Trophoblast cell (in vitro differentiated cells and primary cell): Measurements from ENCODE around the gene SLC22A23.
A peak's percentile ranks its signal among the peaks of the same experiment; 100 is the strongest.

Experiments
- DNase-seq, 2 donors: peaks; one replicate each; pipeline ENCODE4 v3.0.0-alpha.2; 2016
- H2AFZ ChIP-seq: 2 replicates; pipeline ENCODE4 v1.6.1; 2013; ENCODE audit warnings: low read length, moderate library complexity, mild to moderate bottlenecking; ENCODE audit not compliant: insufficient read depth, poor library complexity
- H2AK5ac ChIP-seq: 2 replicates; pipeline ENCODE4 v1.6.1; 2013; ENCODE audit warnings: mild to moderate bottlenecking, low read length
- H2BK120ac ChIP-seq: 2 replicates; pipeline ENCODE4 v1.6.1; 2013; ENCODE audit warnings: low read length, mild to moderate bottlenecking, moderate library complexity; ENCODE audit not compliant: insufficient read depth, poor library complexity
- H2BK12ac ChIP-seq: 2 replicates; pipeline ENCODE4 v1.6.1; 2013; ENCODE audit warnings: mild to moderate bottlenecking, low read length, moderate library complexity
- H2BK5ac ChIP-seq: 2 replicates; pipeline ENCODE4 v1.6.1; 2013; ENCODE audit warnings: low read length, low read depth, moderate library complexity, mild to moderate bottlenecking; ENCODE audit not compliant: poor library complexity
- H3K14ac ChIP-seq: 2 replicates; pipeline ENCODE4 v1.6.1; 2013; ENCODE audit warnings: mild to moderate bottlenecking, low read length
- H3K18ac ChIP-seq: 2 replicates; pipeline ENCODE4 v1.6.1; 2013; ENCODE audit warnings: mild to moderate bottlenecking, low read length
- H3K23ac ChIP-seq: 2 replicates; pipeline ENCODE4 v1.6.1; 2013; ENCODE audit warnings: low read length
- H3K27ac ChIP-seq: 2 replicates; pipeline ENCODE4 v1.5.1; 2013; ENCODE audit warnings: low read depth, mild to moderate bottlenecking, inconsistent platforms, low read length, moderate library complexity
- H3K27me3 ChIP-seq: 2 replicates; pipeline ENCODE4 v1.6.1; 2013; ENCODE audit warnings: inconsistent platforms, mild to moderate bottlenecking, low read length, moderate library complexity; ENCODE audit not compliant: insufficient read depth
- H3K36me3 ChIP-seq, 2 experiments: 1 replicate in 1 of 2; 2 replicates in 1 of 2; pipeline ENCODE4 v1.6.1; 2013; ENCODE audit warnings: low read length in 2 of 2, mild to moderate bottlenecking in 2 of 2, moderate library complexity in 1 of 2; ENCODE audit not compliant: insufficient read depth in 2 of 2, control insufficient read depth in 1 of 2
- H3K4ac ChIP-seq: 2 replicates; pipeline ENCODE4 v1.6.1; 2013; ENCODE audit warnings: low read depth, mild to moderate bottlenecking, low read length, moderate library complexity
- H3K4me1 ChIP-seq, 2 experiments: 1 replicate in 1 of 2; 2 replicates in 1 of 2; pipeline ENCODE4 v1.6.1; 2013; ENCODE audit warnings: low read length in 2 of 2, mild to moderate bottlenecking in 2 of 2, moderate library complexity in 1 of 2; ENCODE audit not compliant: insufficient read depth in 2 of 2, control insufficient read depth in 1 of 2
- H3K4me2 ChIP-seq: 2 replicates; pipeline ENCODE4 v1.6.1; 2013; ENCODE audit warnings: inconsistent platforms, mild to moderate bottlenecking, low read length, moderate library complexity
- H3K4me3 ChIP-seq: 2 replicates; pipeline ENCODE4 v1.5.1; 2013; ENCODE audit warnings: mild to moderate bottlenecking, low read depth, low read length, inconsistent platforms
- H3K79me1 ChIP-seq: one replicate; pipeline ENCODE4 v1.6.1; 2013; ENCODE audit warnings: low read length
- H3K79me2 ChIP-seq: 2 replicates; pipeline ENCODE4 v1.6.1; 2013; ENCODE audit warnings: low read length, mild to moderate bottlenecking; ENCODE audit not compliant: control insufficient read depth, insufficient read depth, poor library complexity
- H3K9ac ChIP-seq: 2 replicates; pipeline ENCODE4 v1.6.1; 2013; ENCODE audit warnings: mild to moderate bottlenecking, low read length
- H3K9me3 ChIP-seq: 2 replicates; pipeline ENCODE4 v1.6.1; 2013; ENCODE audit warnings: low read depth, mild to moderate bottlenecking, control low read depth, inconsistent platforms, low read length; ENCODE audit not compliant: insufficient read depth
- H4K12ac ChIP-seq: 2 replicates; pipeline ENCODE4 v1.6.1; 2013; ENCODE audit warnings: low read depth, mild to moderate bottlenecking, low read length, moderate library complexity
- H4K8ac ChIP-seq: 2 replicates; pipeline ENCODE4 v1.6.1; 2013; ENCODE audit warnings: low read depth, mild to moderate bottlenecking, low read length, moderate library complexity
- H4K91ac ChIP-seq: one replicate; pipeline ENCODE4 v1.6.1; 2013; ENCODE audit warnings: low read depth, mild to moderate bottlenecking, low read length, moderate library complexity
- WGBS: extraction: QIAGEN DNeasy Blood & Tissue Kit; methylation state at CpG from one replicate; pipeline ENCODE4 v1.1.7; 2013; ENCODE audit warnings: missing lambda C conversion rate; ENCODE audit not compliant: insufficient read length, insufficient coverage; ENCODE audit errors: extremely low coverage; 5-methylcytosine and 5-hydroxymethylcytosine counted together

The SLC22A23 gene

GRCh38 chr6:3290931-3291211 lies 166.0 kb downstream of the SLC22A23 start:
- Histone ChIP-seq H2AFZ (no peak overlapping the region), H3K23ac (no peak overlapping the region), H3K79me2 (no peaks in the 10 kb centered on the region), H3K9ac (no peak overlapping the region), H2BK120ac (no peak overlapping the region), H3K18ac (no peak overlapping the region), H2BK12ac (no peak overlapping the region), H3K9me3 (peaks cover 3% of the 10 kb centered on the region), H3K4me1 (no peaks in the 10 kb centered on the region), H3K79me1 (no peaks in the 10 kb centered on the region), H2BK5ac (no peak overlapping the region), H3K14ac (no peak overlapping the region), H3K4ac (no peak overlapping the region), H3K27me3 (no peaks in the 10 kb centered on the region), H4K12ac (no peak overlapping the region), H3K27ac (no peak overlapping the region), H2AK5ac (no peak overlapping the region), H4K8ac (no peak overlapping the region), H3K4me2 (no peak overlapping the region), H4K91ac (no peak overlapping the region), H3K36me3 (peaks cover 53 to 54% of the 10 kb centered on the region in 2 experiments), H3K4me3 (no peak overlapping the region)
- WGBS, result no CpG with 5 or more reads among the region's 11 CpGs
- DNase-seq, result no peak

GRCh38 chr6:3290149-3290930 lies 166.5 kb downstream of the SLC22A23 start:
- Histone ChIP-seq H3K36me3 (peaks cover 54% of the 10 kb centered on the region in 2 experiments), H3K4me3 (no peak overlapping the region), H2AK5ac (no peak overlapping the region), H3K4me1 (no peaks in the 10 kb centered on the region), H2BK5ac (no peak overlapping the region), H2BK120ac (no peak overlapping the region), H3K79me2 (no peaks in the 10 kb centered on the region), H3K79me1 (no peaks in the 10 kb centered on the region), H3K4ac (no peak overlapping the region), H4K8ac (no peak overlapping the region), H2AFZ (no peak overlapping the region), H3K27ac (no peak overlapping the region), H4K91ac (no peak overlapping the region), H2BK12ac (no peak overlapping the region), H3K9me3 (peaks cover 3% of the 10 kb centered on the region), H3K14ac (no peak overlapping the region), H4K12ac (no peak overlapping the region), H3K9ac (no peak overlapping the region), H3K4me2 (no peak overlapping the region), H3K27me3 (no peaks in the 10 kb centered on the region), H3K18ac (no peak overlapping the region), H3K23ac (peak overlapping the region; percentile 14)
- no CpG with 5 or more reads among the region's 15 CpGs for WGBS
- no peak for DNase-seq

- H3K9ac ChIP-seq, result no peak overlapping the region
- H3K27me3 ChIP-seq, result no peaks in the 10 kb centered on the region
- no CpG with 5 or more reads among the region's 7 CpGs for WGBS
Measured at GRCh38 chr6:3289664-3290055, 167.2 kb downstream of the SLC22A23 start.

GRCh38 chr6:3288711-3289663 lies 167.9 kb downstream of the SLC22A23 start:
- H3K79me1 ChIP-seq, result no peaks in the 10 kb centered on the region

More at GRCh38 chr6:3289664-3290055, 167.2 kb downstream of the SLC22A23 start:
- H2BK12ac ChIP-seq, result no peak overlapping the region
- no peak overlapping the region for H3K4me3 ChIP-seq
- no peak overlapping the region for H2AK5ac ChIP-seq
- H4K8ac ChIP-seq, result no peak overlapping the region
- no peaks in the 10 kb centered on the region for H3K79me1 ChIP-seq
- H3K4me2 ChIP-seq, result no peak overlapping the region
- no peaks in the 10 kb centered on the region for H3K79me2 ChIP-seq
- H4K91ac ChIP-seq, result no peak overlapping the region
- no peak overlapping the region for H2BK120ac ChIP-seq
- H3K23ac ChIP-seq, result no peak overlapping the region
- DNase-seq, result no peak
- H3K14ac ChIP-seq, result no peak overlapping the region
- H2AFZ ChIP-seq, result no peak overlapping the region
- H3K18ac ChIP-seq, result no peak overlapping the region
- no peak overlapping the region for H3K4ac ChIP-seq
- no peak overlapping the region for H3K27ac ChIP-seq
- no peak overlapping the region for H2BK5ac ChIP-seq
- no peak overlapping the region for H4K12ac ChIP-seq
- no peaks in the 10 kb centered on the region for H3K4me1 ChIP-seq
- peaks cover 3% of the 10 kb centered on the region for H3K9me3 ChIP-seq
- H3K36me3 ChIP-seq, result peaks cover 54 to 55% of the 10 kb centered on the region in 2 experiments

More at GRCh38 chr6:3288711-3289663, 167.9 kb downstream of the SLC22A23 start:
- Histone ChIP-seq H3K14ac (no peak overlapping the region), H3K4me3 (no peak overlapping the region), H3K27ac (no peak overlapping the region), H2AFZ (no peak overlapping the region), H3K9ac (no peak overlapping the region), H2AK5ac (no peak overlapping the region), H4K91ac (no peak overlapping the region), H3K36me3 (peaks cover 58% of the 10 kb centered on the region in 2 experiments), H3K18ac (no peak overlapping the region), H3K4ac (no peak overlapping the region), H4K12ac (no peak overlapping the region), H2BK5ac (no peak overlapping the region), H3K27me3 (no peaks in the 10 kb centered on the region), H4K8ac (no peak overlapping the region), H2BK120ac (no peak overlapping the region), H3K9me3 (peaks cover 3% of the 10 kb centered on the region), H2BK12ac (no peak overlapping the region), H3K23ac (no peak overlapping the region), H3K4me1 (no peaks in the 10 kb centered on the region), H3K4me2 (no peak overlapping the region), H3K79me2 (no peaks in the 10 kb centered on the region)
- DNase-seq, result no peak
- no CpG with 5 or more reads among the region's 21 CpGs for WGBS
